SU-DHL-6 (cell line): ENCODE results near the gene MAPK10.

Source experiments
- EZH2phosphoT487 ChIP-seq: fragments of 200-600 bp; sonication (generic), shearing (Covaris generic); conservative IDR thresholded peaks from 2 replicates; pipeline ENCODE4 v1.6.1; 2018; ENCODE audit warnings: mild to moderate bottlenecking, antibody characterized with exemption, low read length, moderate library complexity, mixed read lengths
- TF ChIP-seq, protein P1 (sequence below): fragments of 200-600 bp; sonication (generic); IDR thresholded peaks from one replicate; pipeline ENCODE4 v1.5.1; 2017; ENCODE audit warnings: antibody characterized with exemption, mild to moderate bottlenecking, low read length, moderate library complexity; ENCODE audit not compliant: insufficient read depth, poor library complexity, severe bottlenecking

DNA sequence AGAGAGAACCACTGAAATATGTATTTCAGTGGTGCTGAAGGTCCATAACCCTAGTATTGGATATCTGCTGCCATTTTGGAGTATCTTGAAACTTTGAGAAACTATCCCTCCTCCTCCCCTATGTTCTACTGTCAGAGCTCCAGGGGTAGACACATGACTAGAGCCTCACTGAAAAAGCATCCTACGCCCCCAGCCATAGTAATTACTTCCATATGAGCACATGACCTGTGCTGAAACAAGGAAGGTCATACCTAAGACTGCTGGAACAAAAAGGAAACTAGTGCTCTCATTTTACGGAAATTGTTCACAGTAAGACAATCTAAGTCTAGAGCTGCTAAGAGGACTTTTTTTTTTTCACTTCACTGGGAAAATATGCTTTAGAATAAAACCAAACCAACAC lies 42.0 kb upstream of the MAPK10 start:
- TF ChIP-seq, protein P1, sequence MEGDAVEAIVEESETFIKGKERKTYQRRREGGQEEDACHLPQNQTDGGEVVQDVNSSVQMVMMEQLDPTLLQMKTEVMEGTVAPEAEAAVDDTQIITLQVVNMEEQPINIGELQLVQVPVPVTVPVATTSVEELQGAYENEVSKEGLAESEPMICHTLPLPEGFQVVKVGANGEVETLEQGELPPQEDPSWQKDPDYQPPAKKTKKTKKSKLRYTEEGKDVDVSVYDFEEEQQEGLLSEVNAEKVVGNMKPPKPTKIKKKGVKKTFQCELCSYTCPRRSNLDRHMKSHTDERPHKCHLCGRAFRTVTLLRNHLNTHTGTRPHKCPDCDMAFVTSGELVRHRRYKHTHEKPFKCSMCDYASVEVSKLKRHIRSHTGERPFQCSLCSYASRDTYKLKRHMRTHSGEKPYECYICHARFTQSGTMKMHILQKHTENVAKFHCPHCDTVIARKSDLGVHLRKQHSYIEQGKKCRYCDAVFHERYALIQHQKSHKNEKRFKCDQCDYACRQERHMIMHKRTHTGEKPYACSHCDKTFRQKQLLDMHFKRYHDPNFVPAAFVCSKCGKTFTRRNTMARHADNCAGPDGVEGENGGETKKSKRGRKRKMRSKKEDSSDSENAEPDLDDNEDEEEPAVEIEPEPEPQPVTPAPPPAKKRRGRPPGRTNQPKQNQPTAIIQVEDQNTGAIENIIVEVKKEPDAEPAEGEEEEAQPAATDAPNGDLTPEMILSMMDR: no peak
- no peak for TF ChIP-seq EZH2phosphoT487
